Measurements from ENCODE around the gene LUC7L3. TPM values are rescaled to one million over a fixed set of nuclear protein-coding genes. Genes with fewer than 3 reads are reported as not detected.

LUC7L3 gene
- total and polyA plus RNA-seq, 2 of the 13 experiments (the other 11 are each of a cell fraction or from before 2014, with no cell fraction given), result 108 to 120 TPM

DNA sequence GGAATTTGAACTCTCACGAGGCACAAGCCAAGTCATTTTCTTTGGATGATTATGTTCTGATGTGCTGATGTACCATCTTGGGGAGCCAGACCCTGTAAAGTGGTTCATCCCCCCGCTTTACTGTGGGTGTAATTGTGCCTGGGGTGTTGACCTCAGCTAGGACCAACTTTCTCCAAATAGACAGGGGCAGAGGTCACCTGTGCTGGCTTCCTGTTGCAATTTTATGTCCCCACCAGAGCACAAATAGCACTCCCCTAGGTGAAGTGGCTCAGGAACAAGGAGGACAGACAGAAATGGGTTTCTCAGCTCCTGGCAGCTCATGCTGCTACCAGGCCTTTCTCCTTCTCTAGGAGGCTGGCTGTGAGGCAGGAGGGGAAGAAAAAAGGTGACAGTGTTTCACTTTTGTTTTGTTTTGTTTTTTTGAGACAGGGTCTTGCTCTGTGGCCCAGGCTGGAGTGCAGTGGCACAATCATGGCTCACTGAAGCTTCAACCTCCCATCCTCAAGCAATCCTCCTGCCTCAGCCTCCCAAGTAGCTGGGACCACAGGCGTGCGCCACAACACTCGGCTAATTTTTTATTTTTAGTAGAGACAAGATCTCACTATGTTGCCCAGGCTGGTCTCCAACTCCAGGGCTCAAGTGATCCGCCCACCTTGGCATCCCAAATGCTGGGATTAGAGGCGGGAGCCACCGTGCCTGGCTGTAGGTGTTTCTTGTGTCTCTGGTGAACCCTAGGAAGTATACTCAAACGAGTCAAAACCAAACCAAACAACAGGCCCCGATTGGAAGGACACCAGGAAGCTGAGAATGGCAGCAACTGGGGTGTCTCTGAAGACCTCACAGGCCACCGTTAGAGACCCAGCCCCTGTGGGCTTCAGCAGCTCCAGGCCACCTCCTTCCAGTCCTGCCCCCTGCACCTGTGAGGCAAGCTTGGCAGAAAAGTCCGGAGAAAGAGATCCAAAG lies 83.5 kb downstream of the LUC7L3 start (continued):
- TF ChIP-seq, protein P1, sequence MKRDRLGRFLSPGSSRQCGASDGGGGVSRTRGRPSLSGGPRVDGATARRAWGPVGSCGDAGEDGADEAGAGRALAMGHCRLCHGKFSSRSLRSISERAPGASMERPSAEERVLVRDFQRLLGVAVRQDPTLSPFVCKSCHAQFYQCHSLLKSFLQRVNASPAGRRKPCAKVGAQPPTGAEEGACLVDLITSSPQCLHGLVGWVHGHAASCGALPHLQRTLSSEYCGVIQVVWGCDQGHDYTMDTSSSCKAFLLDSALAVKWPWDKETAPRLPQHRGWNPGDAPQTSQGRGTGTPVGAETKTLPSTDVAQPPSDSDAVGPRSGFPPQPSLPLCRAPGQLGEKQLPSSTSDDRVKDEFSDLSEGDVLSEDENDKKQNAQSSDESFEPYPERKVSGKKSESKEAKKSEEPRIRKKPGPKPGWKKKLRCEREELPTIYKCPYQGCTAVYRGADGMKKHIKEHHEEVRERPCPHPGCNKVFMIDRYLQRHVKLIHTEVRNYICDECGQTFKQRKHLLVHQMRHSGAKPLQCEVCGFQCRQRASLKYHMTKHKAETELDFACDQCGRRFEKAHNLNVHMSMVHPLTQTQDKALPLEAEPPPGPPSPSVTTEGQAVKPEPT (CRISPR knock-in tag; IDR thresholded peaks at IDR 0.05; ENCODE audit: low read depth), result no peak
- TF ChIP-seq ZNF329 (CRISPR knock-in tag; IDR thresholded peaks at IDR 0.05; ENCODE audit: low read depth), result no peak
- no peak for TF ChIP-seq MTA3 (CRISPR knock-in tag; IDR thresholded peaks at IDR 0.05)
- TF ChIP-seq PAWR (CRISPR knock-in tag; IDR thresholded peaks at IDR 0.05; ENCODE audit: borderline replicate concordance), result no peak
- TF ChIP-seq CBX5 (CRISPR knock-in tag; IDR thresholded peaks at IDR 0.05; ENCODE audit: borderline replicate concordance), result no peak
- no peak for TF ChIP-seq ZNF749 (CRISPR knock-in tag; IDR thresholded peaks at IDR 0.05; ENCODE audit: borderline replicate concordance)
- TF ChIP-seq WIZ (CRISPR knock-in tag; IDR thresholded peaks at IDR 0.05), result no peak
- no peak for TF ChIP-seq HDAC2 (CRISPR knock-in tag; IDR thresholded peaks at IDR 0.05)
- TF ChIP-seq SRSF9 (IDR thresholded peaks at IDR 0.05; ENCODE audit: borderline replicate concordance, insufficient read depth, low read depth, low read length, poor library complexity, severe bottlenecking), result no peak
- TF ChIP-seq ZNF761 (CRISPR knock-in tag; conservative IDR thresholded peaks at IDR 0.05), result no peak
- TF ChIP-seq, protein P2, sequence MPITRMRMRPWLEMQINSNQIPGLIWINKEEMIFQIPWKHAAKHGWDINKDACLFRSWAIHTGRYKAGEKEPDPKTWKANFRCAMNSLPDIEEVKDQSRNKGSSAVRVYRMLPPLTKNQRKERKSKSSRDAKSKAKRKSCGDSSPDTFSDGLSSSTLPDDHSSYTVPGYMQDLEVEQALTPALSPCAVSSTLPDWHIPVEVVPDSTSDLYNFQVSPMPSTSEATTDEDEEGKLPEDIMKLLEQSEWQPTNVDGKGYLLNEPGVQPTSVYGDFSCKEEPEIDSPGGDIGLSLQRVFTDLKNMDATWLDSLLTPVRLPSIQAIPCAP (CRISPR knock-in tag; IDR thresholded peaks at IDR 0.05; ENCODE audit: low read depth), result no peak
- no peak for TF ChIP-seq TAF15 (IDR thresholded peaks at IDR 0.05; ENCODE audit: low read depth, low read length, poor library complexity, severe bottlenecking)
- TF ChIP-seq, protein P3, sequence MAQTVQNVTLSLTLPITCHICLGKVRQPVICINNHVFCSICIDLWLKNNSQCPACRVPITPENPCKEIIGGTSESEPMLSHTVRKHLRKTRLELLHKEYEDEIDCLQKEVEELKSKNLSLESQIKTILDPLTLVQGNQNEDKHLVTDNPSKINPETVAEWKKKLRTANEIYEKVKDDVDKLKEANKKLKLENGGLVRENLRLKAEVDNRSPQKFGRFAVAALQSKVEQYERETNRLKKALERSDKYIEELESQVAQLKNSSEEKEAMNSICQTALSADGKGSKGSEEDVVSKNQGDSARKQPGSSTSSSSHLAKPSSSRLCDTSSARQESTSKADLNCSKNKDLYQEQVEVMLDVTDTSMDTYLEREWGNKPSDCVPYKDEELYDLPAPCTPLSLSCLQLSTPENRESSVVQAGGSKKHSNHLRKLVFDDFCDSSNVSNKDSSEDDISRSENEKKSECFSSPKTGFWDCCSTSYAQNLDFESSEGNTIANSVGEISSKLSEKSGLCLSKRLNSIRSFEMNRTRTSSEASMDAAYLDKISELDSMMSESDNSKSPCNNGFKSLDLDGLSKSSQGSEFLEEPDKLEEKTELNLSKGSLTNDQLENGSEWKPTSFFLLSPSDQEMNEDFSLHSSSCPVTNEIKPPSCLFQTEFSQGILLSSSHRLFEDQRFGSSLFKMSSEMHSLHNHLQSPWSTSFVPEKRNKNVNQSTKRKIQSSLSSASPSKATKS (CRISPR knock-in tag; IDR thresholded peaks at IDR 0.05), result no peak
- TF ChIP-seq MTA1 (CRISPR knock-in tag; IDR thresholded peaks at IDR 0.05; ENCODE audit: borderline replicate concordance), result peak; percentile 60; the same call in 1 of the 2 replicates
- TF ChIP-seq MAZ (IDR thresholded peaks at IDR 0.05; ENCODE audit: borderline replicate concordance, low read depth, low read length), result no peak
- no peak for TF ChIP-seq MAZ (CRISPR knock-in tag; IDR thresholded peaks at IDR 0.05; ENCODE audit: low read depth)
- no peak for TF ChIP-seq TRIM24 (CRISPR knock-in tag; IDR thresholded peaks at IDR 0.05)
- no peak for TF ChIP-seq KLF11 (CRISPR knock-in tag; IDR thresholded peaks at IDR 0.05)
- no peak for TF ChIP-seq NFIB (CRISPR knock-in tag; IDR thresholded peaks at IDR 0.05; ENCODE audit: borderline replicate concordance)
- TF ChIP-seq SP5 (CRISPR knock-in tag; IDR thresholded peaks at IDR 0.05; ENCODE audit: borderline replicate concordance, low read depth), result no peak
- no peak for TF ChIP-seq GZF1 (CRISPR knock-in tag; IDR thresholded peaks at IDR 0.05)
- peak; percentile 53; the same call in 1 of the 2 replicates for TF ChIP-seq RXRA (CRISPR knock-in tag; IDR thresholded peaks at IDR 0.05)
- 0 out of 2 replicates have a peak, but pooled peaks have one; percentile 28 for TF ChIP-seq ZMYM2 (CRISPR knock-in tag; IDR thresholded peaks at IDR 0.05)
- no peak for TF ChIP-seq ZNF34 (CRISPR knock-in tag; IDR thresholded peaks at IDR 0.05; ENCODE audit: borderline replicate concordance)
